ENCODE data around the gene IAH1. TPM values are rescaled to one million over a fixed set of nuclear protein-coding genes. Genes with fewer than 3 reads are reported as not detected.

Gene IAH1
- total and polyA plus RNA-seq, 2 of the 4 experiments (the other 2 are of a cell fraction) = 84.5 to 89.8 TPM

- Histone ChIP-seq H3K56ac (ENCODE audit: extremely low read depth, insufficient read depth, low read length) (no peak overlapping the region), H2AK9ac (replicated peaks; ENCODE audit: low read depth, low read length, poor library complexity) (no peak overlapping the region), H3K9ac (ENCODE audit: low read depth, low read length) (no peak overlapping the region), H2AFZ (replicated peaks; ENCODE audit: low read length, poor library complexity) (no peak overlapping the region), H2AK5ac (ENCODE audit: low read depth, low read length) (no peak overlapping the region), H4K20me1 (ENCODE audit: insufficient read depth, low read length) (no peaks in the 10 kb centered on the region), H4K91ac (ENCODE audit: insufficient read depth, low read depth, low read length) (no peak overlapping the region), H3K27me3 (ENCODE audit: control insufficient read depth, insufficient read depth, low read length) (no peaks in the 10 kb centered on the region), H3K14ac (replicated peaks; ENCODE audit: low read depth, low read length) (no peak overlapping the region), H3K9me3 (ENCODE audit: control insufficient read depth, insufficient read depth, low read length) (no peaks in the 10 kb centered on the region), H2BK15ac (ENCODE audit: low read depth, low read length) (no peak overlapping the region), H2BK5ac (ENCODE audit: low read depth, low read length, poor library complexity, severe bottlenecking) (no peak overlapping the region), H3K18ac (ENCODE audit: low read depth, low read length) (no peak overlapping the region), H3K4me3 (ENCODE audit: insufficient read depth, low read depth, low read length) (no peak overlapping the region), H2BK120ac (ENCODE audit: low read depth, low read length) (no peak overlapping the region), H4K8ac (ENCODE audit: low read depth in 2 of 2, low read length in 2 of 2) (no peak overlapping the region), H4K5ac (ENCODE audit: low read depth, low read length) (no peak overlapping the region), H2BK20ac (ENCODE audit: low read depth, low read length) (no peak overlapping the region), H3K4me1 (ENCODE audit: control insufficient read depth, insufficient read depth, low read length) (peaks cover 5% of the 10 kb centered on the region; the same call in 1 of the 2 replicates), H3K36me3 (ENCODE audit: control insufficient read depth, insufficient read depth, low read length) (peaks cover 15% of the 10 kb centered on the region), H3K9me1 (ENCODE audit: insufficient read depth, low read length) (peaks cover 10% of the 10 kb centered on the region), H3K4ac (ENCODE audit: low read depth, low read length) (0 out of 2 replicates have a peak overlapping the region, but pooled peaks have one; percentile 8), H3K27ac (ENCODE audit: insufficient read depth, low read length) (no peak overlapping the region), H3K79me1 (ENCODE audit: low read depth in 1 of 2, low read length in 2 of 2) (peaks cover 7 to 21% of the 10 kb centered on the region in 2 experiments; a peak in 3 of 4 replicates), H3K23ac (ENCODE audit: low read depth, low read length) (no peak overlapping the region), H3K4me2 (ENCODE audit: low read depth, low read length) (no peak overlapping the region)
- WGBS, 2 experiments (ENCODE audit: extremely low coverage in 2 of 2, insufficient read length in 1 of 2) = 92% methylated on average over 4 of the region's 6 CpGs; no CpG with 5 or more reads in 1 of the 2 experiments
- peak; percentile 73 for ATAC-seq (ENCODE audit: low read depth)
- peak; percentile 32 for DNase-seq
- dilution Hi-C loops (cut with HindIII; ENCODE audit: low sequenced_read_pairs, unreplicated experiment) (no loop called here), intact Hi-C loops (cut with micrococcal nuclease) (no loop called here), in situ Hi-C loops (cut with MboI; ENCODE audit: low sequenced_read_pairs) (no loop called here)
- ChIA-PET POLR2A (ENCODE audit: unreplicated experiment) (no interaction called here), CTCF (no interaction called here)
- BruUV-seq (replicated peaks) = no TSS peak
- TF ChIP-seq USF2 (IDR thresholded peaks at IDR 0.05; ENCODE audit: low read depth, low read length) (no peak), BHLHE40 (IDR thresholded peaks at IDR 0.05; ENCODE audit: low read depth, low read length) (no peak), FOS (IDR thresholded peaks at IDR 0.05; ENCODE audit: low read depth, low read length) (no peak), RCOR1 (IDR thresholded peaks at IDR 0.05; ENCODE audit: insufficient replicate concordance, low read length) (no peak), RAD21 (IDR thresholded peaks at IDR 0.05; ENCODE audit: low read length) (no peak), CHD1 (IDR thresholded peaks at IDR 0.05; ENCODE audit: low read depth, low read length) (no peak), MAZ (IDR thresholded peaks at IDR 0.05; ENCODE audit: borderline replicate concordance, low read depth, low read length) (no peak), CEBPB (IDR thresholded peaks at IDR 0.05; ENCODE audit: low read depth, low read length) (no peak), MAFK (IDR thresholded peaks at IDR 0.05; ENCODE audit: low read depth, low read length) (no peak)
These were observed 11.3 kb upstream of the IAH1 start for GRCh38 chr2:9462886-9463697.

Data from IMR-90 (cell line).